SK-N-SH (cell line): ENCODE data around the gene PCNX2.

Experiments used
- EP300 ChIP-seq, 2 experiments: IDR thresholded peaks; 2 replicates each; pipeline versions ENCODE4 v1.4.0 to v1.6.1; 2012; ENCODE audit warnings: borderline replicate concordance in 1 of 2, low read depth in 1 of 2, low read length in 1 of 2
- EZH2phosphoT487 ChIP-seq: fragments of 200-600 bp; sonication (generic); IDR thresholded peaks from 2 replicates; pipeline ENCODE4 v1.6.1; 2017; ENCODE audit warnings: low read depth, mixed run types, mild to moderate bottlenecking, antibody characterized with exemption, moderate library complexity, borderline replicate concordance
- FOXJ3 ChIP-seq: sonication (generic); formaldehyde crosslinking; IDR thresholded peaks from 2 replicates; pipeline ENCODE4 v1.5.1; 2020; ENCODE audit warnings: mild to moderate bottlenecking, missing genetic modification reagents
- NFIC ChIP-seq: IDR thresholded peaks from 2 replicates; pipeline ENCODE4 v1.4.0; 2012; ENCODE audit warnings: borderline replicate concordance
- PBX3 ChIP-seq: IDR thresholded peaks from 2 replicates; pipeline ENCODE4; 2012
- POLR2AphosphoS5 ChIP-seq: IDR thresholded peaks from 2 replicates; pipeline ENCODE4 v1.6.1; 2012; ENCODE audit warnings: low read depth, low read length
- RCOR1 ChIP-seq: fragments of 150-350 bp; IDR thresholded peaks from 2 replicates; pipeline ENCODE4 v1.6.1; 2017; ENCODE audit warnings: antibody characterized with exemption, low read length
- RFX5 ChIP-seq: IDR thresholded peaks from 2 replicates; pipeline ENCODE4 v1.6.1; 2012; ENCODE audit warnings: mild to moderate bottlenecking, improper control_type of control experiment, low read length
- SIN3A ChIP-seq: IDR thresholded peaks from 2 replicates; pipeline ENCODE4 v1.6.1; 2012; ENCODE audit warnings: low read depth, mild to moderate bottlenecking, low read length, moderate library complexity, borderline replicate concordance
- TAF1 ChIP-seq: IDR thresholded peaks from 2 replicates; pipeline ENCODE4 v1.6.1; 2012; ENCODE audit warnings: low read depth, mild to moderate bottlenecking, low read length, moderate library complexity, borderline replicate concordance
- YY1 ChIP-seq: IDR thresholded peaks from 2 replicates; pipeline ENCODE4 v1.4.0; 2012; ENCODE audit warnings: low read depth, mild to moderate bottlenecking
- TF ChIP-seq, protein P1 (sequence below): fragments of 200-600 bp; sonication (generic); IDR thresholded peaks from 2 replicates; pipeline ENCODE4 v1.6.1; 2017; ENCODE audit warnings: antibody characterized with exemption, mild to moderate bottlenecking, moderate library complexity
- TF ChIP-seq, protein P2 (sequence below): IDR thresholded peaks from 2 replicates; pipeline ENCODE4 v1.6.1; 2012; ENCODE audit warnings: mild to moderate bottlenecking, low read depth, low read length, moderate library complexity

- TF ChIP-seq, protein P1, sequence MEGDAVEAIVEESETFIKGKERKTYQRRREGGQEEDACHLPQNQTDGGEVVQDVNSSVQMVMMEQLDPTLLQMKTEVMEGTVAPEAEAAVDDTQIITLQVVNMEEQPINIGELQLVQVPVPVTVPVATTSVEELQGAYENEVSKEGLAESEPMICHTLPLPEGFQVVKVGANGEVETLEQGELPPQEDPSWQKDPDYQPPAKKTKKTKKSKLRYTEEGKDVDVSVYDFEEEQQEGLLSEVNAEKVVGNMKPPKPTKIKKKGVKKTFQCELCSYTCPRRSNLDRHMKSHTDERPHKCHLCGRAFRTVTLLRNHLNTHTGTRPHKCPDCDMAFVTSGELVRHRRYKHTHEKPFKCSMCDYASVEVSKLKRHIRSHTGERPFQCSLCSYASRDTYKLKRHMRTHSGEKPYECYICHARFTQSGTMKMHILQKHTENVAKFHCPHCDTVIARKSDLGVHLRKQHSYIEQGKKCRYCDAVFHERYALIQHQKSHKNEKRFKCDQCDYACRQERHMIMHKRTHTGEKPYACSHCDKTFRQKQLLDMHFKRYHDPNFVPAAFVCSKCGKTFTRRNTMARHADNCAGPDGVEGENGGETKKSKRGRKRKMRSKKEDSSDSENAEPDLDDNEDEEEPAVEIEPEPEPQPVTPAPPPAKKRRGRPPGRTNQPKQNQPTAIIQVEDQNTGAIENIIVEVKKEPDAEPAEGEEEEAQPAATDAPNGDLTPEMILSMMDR, result no peak
- TF ChIP-seq FOXJ3 (CRISPR knock-in tag), result no peak
- no peak for TF ChIP-seq RCOR1
- TF ChIP-seq PBX3, result no peak
- TF ChIP-seq, protein P2, sequence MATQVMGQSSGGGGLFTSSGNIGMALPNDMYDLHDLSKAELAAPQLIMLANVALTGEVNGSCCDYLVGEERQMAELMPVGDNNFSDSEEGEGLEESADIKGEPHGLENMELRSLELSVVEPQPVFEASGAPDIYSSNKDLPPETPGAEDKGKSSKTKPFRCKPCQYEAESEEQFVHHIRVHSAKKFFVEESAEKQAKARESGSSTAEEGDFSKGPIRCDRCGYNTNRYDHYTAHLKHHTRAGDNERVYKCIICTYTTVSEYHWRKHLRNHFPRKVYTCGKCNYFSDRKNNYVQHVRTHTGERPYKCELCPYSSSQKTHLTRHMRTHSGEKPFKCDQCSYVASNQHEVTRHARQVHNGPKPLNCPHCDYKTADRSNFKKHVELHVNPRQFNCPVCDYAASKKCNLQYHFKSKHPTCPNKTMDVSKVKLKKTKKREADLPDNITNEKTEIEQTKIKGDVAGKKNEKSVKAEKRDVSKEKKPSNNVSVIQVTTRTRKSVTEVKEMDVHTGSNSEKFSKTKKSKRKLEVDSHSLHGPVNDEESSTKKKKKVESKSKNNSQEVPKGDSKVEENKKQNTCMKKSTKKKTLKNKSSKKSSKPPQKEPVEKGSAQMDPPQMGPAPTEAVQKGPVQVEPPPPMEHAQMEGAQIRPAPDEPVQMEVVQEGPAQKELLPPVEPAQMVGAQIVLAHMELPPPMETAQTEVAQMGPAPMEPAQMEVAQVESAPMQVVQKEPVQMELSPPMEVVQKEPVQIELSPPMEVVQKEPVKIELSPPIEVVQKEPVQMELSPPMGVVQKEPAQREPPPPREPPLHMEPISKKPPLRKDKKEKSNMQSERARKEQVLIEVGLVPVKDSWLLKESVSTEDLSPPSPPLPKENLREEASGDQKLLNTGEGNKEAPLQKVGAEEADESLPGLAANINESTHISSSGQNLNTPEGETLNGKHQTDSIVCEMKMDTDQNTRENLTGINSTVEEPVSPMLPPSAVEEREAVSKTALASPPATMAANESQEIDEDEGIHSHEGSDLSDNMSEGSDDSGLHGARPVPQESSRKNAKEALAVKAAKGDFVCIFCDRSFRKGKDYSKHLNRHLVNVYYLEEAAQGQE, result no peak
- no peak for TF ChIP-seq TAF1
- no peak for TF ChIP-seq YY1
- TF ChIP-seq RFX5, result no peak
- TF ChIP-seq POLR2AphosphoS5, result no peak
- TF ChIP-seq EZH2phosphoT487, result no peak
- no peak for TF ChIP-seq NFIC
- TF ChIP-seq SIN3A, result no peak
- TF ChIP-seq EP300 (IDR thresholded peaks at IDR 0.05; ENCODE audit: borderline replicate concordance in 1 of 2, low read depth in 1 of 2, low read length in 1 of 2), result no peak
These were observed 232.1 kb downstream of the PCNX2 start for GRCh38 chr1:233063462-233063861.
